K562 (cell line): ENCODE data around the gene MXD3. TPM values are rescaled to one million over a fixed set of nuclear protein-coding genes. Genes with fewer than 3 reads are reported as not detected.
A peak's percentile ranks its signal among the peaks of the same experiment; 100 is the strongest.

Source experiments
- ATAC-seq: fragments of 200-7000 bp; cut with Tn5 transposase; 3 replicates; pipeline ENCODE4 v1.9.1; 2020; ENCODE audit warnings: moderate library complexity
- BruUV-seq: library from RNA; stranded (reverse); fragments of 400-500 nt; replicated peaks from 2 replicates; lab custom pipeline; 2021; lab: Mats Ljungman, UMichigan
- CTCF ChIA-PET: fragments of 300-600 bp; formaldehyde crosslinking; extraction: SDS; loops from one replicate; lab custom pipeline; 2021; ENCODE audit warnings: low intra/inter-chr PET ratio; lab: Yijun Ruan, JAX
- POLR2A ChIA-PET: fragments of 300-600, 350-650 bp; sonication (Branson Sonifier 250); formaldehyde crosslinking; extraction: SDS; loops from one replicate; lab custom pipeline; 2021; ENCODE audit warnings: antibody characterized with exemption, inconsistent platforms; lab: Yijun Ruan, JAX
- DNase-seq, 4 experiments: peaks; one replicate each; pipeline versions ENCODE4 v3.0.0 to v3.0.0-alpha.2; 2011 to 2018; ENCODE audit warnings: low spot score in 3 of 4, mixed read lengths in 3 of 4; ENCODE audit errors: extremely low read depth in 1 of 4
- FAIRE-seq: peaks from 2 replicates; lab custom pipeline; 2011; peaks lifted over from hg19 to GRCh38; lab: Jason Lieb, UNC
- H2AFZ ChIP-seq: 2 replicates; pipeline ENCODE4 v1.6.0; 2011; ENCODE audit warnings: low read depth, low read length, control low read depth, inconsistent platforms
- H3K27ac ChIP-seq: fragments of 200-600 bp; 3 replicates; pipeline ENCODE4 v1.8.0; 2011; ENCODE audit warnings: low read depth, mild to moderate bottlenecking, control low read depth, inconsistent platforms, low read length, moderate library complexity, mixed read lengths; ENCODE audit errors: extremely low read depth
- H3K27me3 ChIP-seq, 2 experiments: fragments of 300-600 bp in 1 of 2; 2 replicates in 1 of 2; 3 replicates in 1 of 2; pipeline versions ENCODE4 v1.6.0 to v1.8.0; 2011; ENCODE audit warnings: inconsistent platforms in 2 of 2, low read length in 2 of 2, mild to moderate bottlenecking in 1 of 2, mixed read lengths in 1 of 2, moderate library complexity in 1 of 2; ENCODE audit not compliant: control insufficient read depth in 2 of 2, insufficient read depth in 2 of 2
- H3K36me3 ChIP-seq: fragments of 300-600 bp; 3 replicates; pipeline ENCODE4 v1.8.0; 2011; ENCODE audit warnings: mild to moderate bottlenecking, low read length, inconsistent platforms; ENCODE audit not compliant: control insufficient read depth, insufficient read depth
- H3K4me1 ChIP-seq, 2 experiments: fragments of 200-600 bp in 1 of 2; replicated peaks in 1 of 2; 2 replicates in 1 of 2; 3 replicates in 1 of 2; pipeline versions ENCODE4 v1.5.1 to v1.8.0; 2011; ENCODE audit warnings: inconsistent platforms in 2 of 2, low read length in 2 of 2, mild to moderate bottlenecking in 1 of 2, mixed read lengths in 1 of 2, moderate library complexity in 1 of 2; ENCODE audit not compliant: control insufficient read depth in 2 of 2, insufficient read depth in 2 of 2
- H3K4me2 ChIP-seq: 2 replicates; pipeline ENCODE4 v1.6.1; 2011; ENCODE audit warnings: low read length, control low read depth, inconsistent platforms, mixed read lengths; ENCODE audit not compliant: insufficient read depth
- H3K4me3 ChIP-seq: fragments of 200-600 bp; sonication (generic), shearing (Covaris generic); 2 replicates; pipeline ENCODE4 v1.5.1; 2016; ENCODE audit warnings: control low read depth, inconsistent platforms
- H3K79me2 ChIP-seq: fragments of 200-600 bp; 3 replicates; pipeline ENCODE4 v1.8.0; 2011; ENCODE audit warnings: low read length, inconsistent platforms; ENCODE audit not compliant: control insufficient read depth, insufficient read depth
- H3K9ac ChIP-seq, 2 experiments: 2 replicates each; pipeline versions ENCODE4 v1.6.0 to v1.6.1; 2011; ENCODE audit warnings: low read depth in 2 of 2, low read length in 2 of 2, control low read depth in 1 of 2, inconsistent platforms in 1 of 2, mild to moderate bottlenecking in 1 of 2, mixed read lengths in 1 of 2; ENCODE audit not compliant: insufficient read depth in 1 of 2
- H3K9me1 ChIP-seq: one replicate; pipeline ENCODE4 v1.6.0; 2011; ENCODE audit warnings: inconsistent platforms, mild to moderate bottlenecking, low read length, moderate library complexity; ENCODE audit not compliant: control insufficient read depth, insufficient read depth
- H3K9me3 ChIP-seq: replicated peaks from 2 replicates; pipeline ENCODE4 v1.5.1; 2011; ENCODE audit warnings: low read depth, low read length, inconsistent platforms; ENCODE audit not compliant: control insufficient read depth, insufficient read depth
- H4K20me1 ChIP-seq: replicated peaks from 2 replicates; pipeline ENCODE4 v1.6.1; 2011; ENCODE audit warnings: low read length, inconsistent platforms, mixed read lengths; ENCODE audit not compliant: control insufficient read depth, insufficient read depth
- AFF1 ChIP-seq, 2 experiments: fragments of 450-650 bp; IDR thresholded peaks; 2 replicates each; pipeline ENCODE4 v1.6.1; 2018; ENCODE audit warnings: mild to moderate bottlenecking in 2 of 2, low read depth in 1 of 2; ENCODE audit not compliant: partially characterized antibody in 2 of 2
- CREB3 ChIP-seq: fragments of 450-650 bp; conservative IDR thresholded peaks from 2 replicates; pipeline ENCODE4 v1.6.1; 2016; ENCODE audit warnings: missing genetic modification characterization, low read depth, mild to moderate bottlenecking, missing compliant biosample characterization, moderate library complexity
- CXXC5 ChIP-seq: fragments of 250-450 bp; sonication (Bioruptor Pico); IDR thresholded peaks from 2 replicates; pipeline ENCODE4 v1.8.0; 2022; ENCODE audit warnings: inconsistent platforms, mild to moderate bottlenecking, moderate library complexity
- DMBX1 ChIP-seq: fragments of 250-450 bp; sonication (Bioruptor Pico); IDR thresholded peaks from 2 replicates; pipeline ENCODE4 v1.8.0; 2022; ENCODE audit warnings: inconsistent platforms, mild to moderate bottlenecking, moderate library complexity, borderline replicate concordance
- EP300 ChIP-seq: IDR thresholded peaks from 2 replicates; pipeline ENCODE4 v1.6.1; 2012; ENCODE audit warnings: low read length, improper control_type of control experiment
- ETS1 ChIP-seq: conservative IDR thresholded peaks from 2 replicates; pipeline ENCODE4 v1.6.1; 2011; ENCODE audit warnings: low read depth, mild to moderate bottlenecking, low read length; ENCODE audit not compliant: control insufficient read depth
- ETS2 ChIP-seq: IDR thresholded peaks from 2 replicates; pipeline ENCODE4 v1.6.1; 2016; ENCODE audit warnings: borderline replicate concordance, missing genetic modification characterization, mild to moderate bottlenecking, moderate library complexity, missing compliant biosample characterization; ENCODE audit not compliant: poor library complexity, severe bottlenecking
- FOXJ2 ChIP-seq: fragments of 200-800 bp; sonication (Bioruptor generic); IDR thresholded peaks from 2 replicates; pipeline ENCODE4 v1.6.1; 2016; ENCODE audit warnings: missing genetic modification characterization, missing compliant biosample characterization
- HNRNPK ChIP-seq: fragments of 200-400 bp; formaldehyde crosslinking; IDR thresholded peaks from one replicate; pipeline ENCODE4 v1.6.1; 2018; ENCODE audit warnings: mild to moderate bottlenecking, low read depth, low read length; ENCODE audit not compliant: poor library complexity, severe bottlenecking
- KLF13 ChIP-seq: fragments of 450-650 bp; IDR thresholded peaks from 2 replicates; pipeline ENCODE4 v1.6.1; 2016; ENCODE audit warnings: missing genetic modification characterization, low read depth, mild to moderate bottlenecking, missing compliant biosample characterization, moderate library complexity, borderline replicate concordance
- NR2F6 ChIP-seq: fragments of 450-650 bp; formaldehyde crosslinking; IDR thresholded peaks from 2 replicates; pipeline ENCODE4 v1.4.0; 2020; ENCODE audit warnings: mild to moderate bottlenecking
- POLR2AphosphoS2 ChIP-seq: IDR thresholded peaks from 2 replicates; pipeline ENCODE4 v1.6.1; 2012; ENCODE audit warnings: low read length, improper control_type of control experiment
- U2AF2 ChIP-seq: fragments of 200-400 bp; formaldehyde crosslinking; optimal IDR thresholded peaks from 2 replicates; pipeline ENCODE3; 2017; ENCODE audit warnings: low read depth, mild to moderate bottlenecking, low read length
- ZNF165 ChIP-seq: fragments of 250-450 bp; sonication (Bioruptor Pico); IDR thresholded peaks from 2 replicates; pipeline ENCODE4 v1.4.0; 2020; ENCODE audit warnings: borderline replicate concordance
- WGBS: fragments of 100-300 bp; shearing (Covaris generic); methylation state at CpG from one replicate; pipeline ENCODE4 v1.1.6; 2016; ENCODE audit warnings: low coverage, mixed read lengths; ENCODE audit not compliant: insufficient coverage; ENCODE audit errors: missing lambda C conversion rate; 5-methylcytosine and 5-hydroxymethylcytosine counted together
- in situ Hi-C: fragments of 300-500 bp; cut with MboI; formaldehyde crosslinking; loops from 4 replicates; pipeline ENCODE4 v1.15.0; 2018; ENCODE audit warnings: inconsistent platforms, mixed read lengths
- intact Hi-C: fragments of 100-400 bp; cut with micrococcal nuclease; formaldehyde crosslinking; loops from 2 replicates; pipeline ENCODE4 v1.14.2; 2022
- polyA plus RNA-seq, 8 experiments: library from polyadenylated mRNA; depleted of rRNA in 4 of 8; stranded (reverse) in 5 of 8; unstranded in 3 of 8; fragments of >200 nt; fragmentation: Nextera tagmentation in 2 of 8; fragmentation: Illumina TruSeq in 1 of 8; extraction: Ambion mirVana in 2 of 8; extraction: Trizol in 1 of 8; gene quantifications; 2 replicates each; pipeline versions ENCODE4 v1.2.1 to v1.2.3, GENCODE V29; 2011 to 2014; ENCODE audit warnings: inconsistent platforms in 1 of 8, missing spikeins in 1 of 8
- total RNA-seq, 7 experiments: library from RNA; depleted of rRNA in 6 of 7; stranded (reverse); fragments of >200 nt in 6 of 7; fragmentation: Illumina TruSeq in 2 of 7; extraction: Trizol in 2 of 7; gene quantifications; 2 replicates each; pipeline versions ENCODE4 v1.2.1 to v1.2.3, GENCODE V29; 2011 to 2021; ENCODE audit warnings: low replicate concordance in 1 of 7

Gene MXD3
- total and polyA plus RNA-seq, 9 of the 15 experiments (the other 6 are each of a cell fraction or from before 2014, with no cell fraction given) = 0.28 to 24.8 (median 4.5) TPM

GRCh38 chr5:177317959-177318377 is 6.3 kb upstream of the MXD3 start:
- WGBS = 19% methylated on average over 7 of the region's 7 CpGs
- Histone ChIP-seq H3K9me3 (no peaks in the 10 kb centered on the region), H3K79me2 (no peaks in the 10 kb centered on the region; the same call in 1 of the 3 replicates), H3K36me3 (peaks cover 7% of the 10 kb centered on the region; the same call in 2 of the 3 replicates), H3K4me2 (no peak overlapping the region), H3K9ac (no peak overlapping the region), H4K20me1 (no peaks in the 10 kb centered on the region), H3K4me1 (peaks cover 4 to 33% of the 10 kb centered on the region in 2 experiments), H3K27ac (no peak overlapping the region), H2AFZ (no peak overlapping the region), H3K4me3 (no peak overlapping the region), H3K9me1 (no peaks in the 10 kb centered on the region), H3K27me3 (no peaks in the 10 kb centered on the region)
- POLR2A ChIA-PET = interaction anchor here (0.8 to 1.3 kb wide), 2 partner anchors 51 to 137 kb away, joined by 3 to 6 read pairs; no protein-coding TSS in a partner anchor
- FAIRE-seq (peak; percentile 97), ATAC-seq (peak; percentile 78), DNase-seq (peak; percentile 60 to 85 (median 70))
- CTCF ChIA-PET = interaction anchor here (0.6 to 2.0 kb wide), 7 partner anchors 9 to 183 kb away, joined by 3 to 12 read pairs (median 6); no protein-coding TSS in a partner anchor
- BruUV-seq = no TSS peak
- intact Hi-C loops (loop anchor here (1.0 to 5.0 kb wide), 4 partner anchors 52 to 179 kb away; partner anchors contain the start of gene PDLIM7), in situ Hi-C loops (no loop called here)
- no peak for TF ChIP-seq ETS1
- no peak for TF ChIP-seq U2AF2
- peak in 1 of 2 experiments; percentile 16 for TF ChIP-seq AFF1 (IDR thresholded peaks at IDR 0.05; ENCODE audit: low read depth in 1 of 2, partially characterized antibody in 2 of 2)
- no peak for TF ChIP-seq EP300
- TF ChIP-seq KLF13 (tag) = no peak
- no peak for TF ChIP-seq HNRNPK
- TF ChIP-seq CREB3 (tag) = no peak
- peak; percentile 24; the same call in 1 of the 2 replicates for TF ChIP-seq CXXC5
- no peak for TF ChIP-seq POLR2AphosphoS2
- TF ChIP-seq NR2F6 (CRISPR knock-in tag) = no peak
- TF ChIP-seq DMBX1 = no peak
- TF ChIP-seq FOXJ2 (tag) = no peak
- TF ChIP-seq ZNF165 (CRISPR knock-in tag) = no peak
- no peak for TF ChIP-seq ETS2 (tag)
